ENCODE measurements around the gene KIF26B.
"Not testable (repeated sequence)": the region's sequence is repeated elsewhere in the genome, so short reads cannot be mapped to it uniquely, and the experiment has no call there.

KIF26B gene

DNA sequence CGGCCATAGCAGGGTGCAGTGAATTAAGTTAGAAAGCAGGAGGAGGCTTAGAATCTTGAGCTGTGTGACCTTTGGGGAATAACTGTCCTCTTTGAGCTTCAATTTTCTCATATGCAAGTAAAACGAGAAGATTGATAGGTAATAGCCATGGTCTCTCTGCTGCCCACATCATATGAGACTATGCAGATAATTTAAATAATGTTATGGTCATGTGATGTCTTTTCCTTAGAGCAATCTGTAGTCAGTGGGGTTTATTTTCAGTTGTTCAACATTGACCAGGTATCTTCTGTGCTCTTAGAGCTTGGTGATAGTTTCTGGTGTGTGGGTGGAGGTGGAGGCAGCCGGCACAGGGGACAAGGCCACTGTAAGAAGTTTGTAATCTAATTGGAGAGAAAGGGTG is 537.1 kb downstream of the KIF26B start:
- DNase-seq, result no peak

GRCh38 chr1:245692318-245692717 is 537.5 kb downstream of the KIF26B start:
- DNase-seq, result no peak

DNA sequence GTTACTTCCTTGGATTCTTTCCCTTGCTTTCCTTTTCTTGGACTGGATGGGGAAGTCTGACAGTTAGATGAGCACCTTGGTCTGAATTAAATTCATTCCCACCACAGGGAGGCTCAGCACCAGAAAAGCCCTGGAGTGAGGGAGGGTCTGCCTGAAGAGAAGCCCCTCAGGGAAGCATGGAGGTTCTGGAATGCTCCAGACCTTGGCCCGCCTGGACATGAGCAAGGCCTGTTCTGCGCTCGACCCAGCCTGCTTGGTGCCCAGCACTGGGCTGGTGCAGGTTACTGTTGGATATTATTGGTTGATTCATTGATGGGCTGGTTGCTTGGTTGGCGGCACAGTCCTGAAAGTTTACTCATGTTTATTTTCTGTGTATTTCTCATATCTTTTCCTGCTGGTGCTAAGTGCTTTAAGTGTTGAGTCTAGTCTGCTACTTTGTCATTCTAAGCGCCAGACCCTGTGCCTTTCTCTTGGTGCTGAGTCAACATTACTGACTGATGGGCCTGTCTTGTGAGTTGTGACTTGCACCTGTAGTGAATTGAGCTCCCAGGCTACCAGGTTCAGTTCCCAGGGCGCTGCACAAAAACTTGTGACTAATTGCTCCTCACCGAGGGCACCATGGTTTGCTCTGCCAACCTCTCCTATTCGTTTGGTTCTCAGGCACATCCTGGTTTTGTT is 538.5 kb downstream of the KIF26B start:
- no peak for DNase-seq

GRCh38 chr1:245693941-245694752 is 539.4 kb downstream of the KIF26B start:
- DNase-seq, result no peak

GRCh38 chr1:245694753-245695195 is 540.0 kb downstream of the KIF26B start:
- DNase-seq, result no peak

GRCh38 chr1:245695211-245695610 is 540.4 kb downstream of the KIF26B start:
- no peak for DNase-seq

GRCh38 chr1:245695701-245696100 is 540.9 kb downstream of the KIF26B start:
- DNase-seq, result not testable (repeated sequence)

GRCh38 chr1:245698116-245698515 is 543.3 kb downstream of the KIF26B start:
- DNase-seq, result no peak

- no peak for DNase-seq
These were observed 544.1 kb downstream of the KIF26B start for GRCh38 chr1:245698860-245699259.

- no peak for DNase-seq
These were observed 545.8 kb downstream of the KIF26B start for GRCh38 chr1:245700631-245701030.

DNA sequence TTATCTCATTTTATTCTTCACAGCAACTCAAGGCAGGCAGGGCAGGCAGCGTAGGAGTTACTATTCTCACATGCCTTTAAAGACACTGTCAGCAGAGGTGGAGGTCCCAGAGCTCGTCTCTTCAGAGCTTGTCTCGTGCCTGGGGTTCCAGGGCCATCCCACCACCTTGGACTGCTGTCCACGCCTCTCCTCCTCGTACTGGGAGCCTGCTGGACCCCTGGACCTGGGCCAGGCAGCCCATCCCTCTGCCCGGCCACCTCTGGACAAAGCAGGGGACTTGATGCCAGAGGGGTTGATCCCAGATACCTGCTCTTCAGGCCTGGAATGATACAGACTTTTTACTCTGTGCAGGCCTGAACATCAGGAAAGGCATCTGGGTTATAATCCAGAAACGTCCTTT is 546.8 kb downstream of the KIF26B start:
- DNase-seq, result no peak

GRCh38 chr1:245702346-245702745 is 547.6 kb downstream of the KIF26B start:
- DNase-seq, result no peak

DNA sequence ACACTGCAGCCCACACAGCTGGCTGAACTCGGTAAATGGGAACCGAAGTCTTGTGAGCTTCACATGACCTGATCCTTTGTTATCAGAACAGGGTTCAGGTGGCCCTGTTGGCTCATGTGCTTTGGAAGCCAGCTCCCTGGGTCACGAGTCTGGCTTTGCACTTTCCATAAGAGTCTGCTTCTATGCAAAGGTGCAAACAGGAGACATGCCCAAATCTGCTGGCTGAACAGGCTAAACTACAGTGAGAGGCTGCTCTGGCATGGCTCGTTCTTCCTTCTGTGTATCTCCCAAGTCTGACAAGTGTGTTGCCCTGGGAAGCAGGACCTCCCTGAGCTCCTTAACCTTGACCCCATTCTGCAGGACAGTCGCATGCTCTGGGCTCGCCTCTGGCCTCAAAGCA is 549.6 kb downstream of the KIF26B start:
- no peak for DNase-seq

DNA sequence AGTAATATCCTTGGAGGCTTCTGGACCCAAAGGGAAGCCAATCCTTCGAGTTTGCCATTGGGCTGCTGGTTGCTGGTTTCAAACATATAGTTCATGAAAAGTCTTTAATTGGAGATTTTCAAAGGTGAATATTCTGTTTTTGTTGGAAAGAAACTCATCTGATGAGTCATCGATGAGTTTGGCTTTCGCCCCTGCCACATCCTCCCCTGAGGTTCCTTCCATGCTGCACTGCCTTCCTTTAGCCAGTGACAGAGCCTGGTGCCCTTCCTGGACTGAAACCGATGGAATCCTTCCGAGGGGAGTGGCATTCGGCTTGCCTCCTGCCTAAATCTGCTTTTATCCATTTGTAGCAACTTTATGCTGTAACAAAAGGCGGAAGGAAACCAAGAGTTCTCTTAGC is 550.0 kb downstream of the KIF26B start:
- DNase-seq, result no peak

GRCh38 chr1:245707941-245708340 is 553.2 kb downstream of the KIF26B start:
- DNase-seq, result no peak

- no peak for DNase-seq
These were observed 556.4 kb downstream of the KIF26B start for GRCh38 chr1:245710961-245711903.

- not testable (repeated sequence) for DNase-seq
These were observed 559.2 kb downstream of the KIF26B start for GRCh38 chr1:245714027-245714426.

- no peak for DNase-seq
These were observed 560.5 kb downstream of the KIF26B start for GRCh38 chr1:245715291-245715701.

GRCh38 chr1:245715970-245716369 is 561.2 kb downstream of the KIF26B start:
- DNase-seq, result no peak

DNA sequence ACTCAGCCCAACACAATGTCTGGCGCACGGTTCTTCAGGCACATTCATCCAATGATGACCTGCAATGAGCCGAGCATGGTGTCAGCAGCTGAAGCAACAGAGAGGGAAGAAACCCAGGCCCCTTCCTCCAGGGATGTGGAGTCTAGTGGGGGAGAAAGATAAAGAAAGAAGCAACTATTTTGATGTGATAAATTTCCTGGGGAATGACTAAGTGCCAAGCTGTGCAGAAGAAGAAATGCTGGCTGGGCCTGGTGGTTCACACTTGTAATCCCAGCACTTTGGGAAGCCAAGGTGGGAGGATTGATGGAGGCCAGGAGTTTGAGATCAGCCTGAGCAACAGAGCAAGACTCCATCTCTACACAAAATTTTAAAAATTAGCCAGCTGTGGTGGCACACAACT is 561.8 kb downstream of the KIF26B start:
- DNase-seq, result no peak

GRCh38 chr1:245717611-245718010 is 562.8 kb downstream of the KIF26B start:
- DNase-seq, result no peak

- DNase-seq, result no peak
These were observed 563.3 kb downstream of the KIF26B start for GRCh38 chr1:245718123-245718522.

DNA sequence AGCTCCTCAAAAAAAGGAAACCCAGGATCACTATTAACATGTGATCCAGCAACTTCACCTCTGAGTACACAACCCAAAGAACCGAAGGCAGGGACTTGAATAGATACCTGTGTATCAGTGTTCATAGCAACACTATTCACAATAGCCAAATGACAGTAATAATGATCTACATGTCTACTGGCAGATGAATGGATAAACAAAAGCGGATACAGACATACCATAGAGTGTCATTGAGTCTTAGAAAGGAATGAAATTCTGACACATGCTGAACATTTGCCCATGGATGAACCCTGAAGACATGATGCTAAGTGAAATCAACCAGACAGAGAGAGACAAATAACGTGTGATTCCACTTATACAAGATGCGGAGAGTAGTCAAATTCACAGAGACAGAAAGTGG is 564.2 kb downstream of the KIF26B start:
- no peak for DNase-seq

Measured in NCI-H524 (cell line).